Measurements from ENCODE around the gene P2RY1. TPM values are rescaled to one million over a fixed set of nuclear protein-coding genes. Genes with fewer than 3 reads are reported as not detected.

Gene P2RY1
- total and polyA plus RNA-seq, 4 donors = 3.3 to 20.2 (median 10.4) TPM

GRCh38 chr3:152823173-152823572 is 11.8 kb upstream of the P2RY1 start:
- ATAC-seq (ENCODE audit: insufficient read depth, low FRiP score) (no peak), DNase-seq (peak in 2 of 3 donors; percentile 58 to 60)
- Histone ChIP-seq H3K4me1 (ENCODE audit: control insufficient read depth in 5 of 5, insufficient read depth in 5 of 5, low read length in 5 of 5) (peaks cover 0 to 20% (median 0%) of the 10 kb centered on the region in 5 donors), H3K36me3 (ENCODE audit: control insufficient read depth in 4 of 4, insufficient read depth in 4 of 4, low read length in 4 of 4) (no peaks in the 10 kb centered on the region), H3K27ac (ENCODE audit: low read depth in 1 of 2, low read length in 1 of 2) (no peak overlapping the region), H3K9ac (ENCODE audit: insufficient read depth in 1 of 2, low read length in 2 of 2) (no peak overlapping the region), H3K9me3 (ENCODE audit: control insufficient read depth in 4 of 4, insufficient read depth in 3 of 4, low read length in 3 of 4) (no peaks in the 10 kb centered on the region), H3K27me3 (ENCODE audit: control insufficient read depth in 3 of 3, insufficient read depth in 3 of 3, low read length in 2 of 3) (no peaks in the 10 kb centered on the region), H3K4me3 (no peak overlapping the region)
- WGBS, 2 donors = 42 to 68% methylated on average over 2 of the region's 2 CpGs
- no peak for TF ChIP-seq CTCF (IDR thresholded peaks at IDR 0.05; ENCODE audit: control extremely low read depth, extremely low read depth)

GRCh38 chr3:152823781-152824180 is 11.2 kb upstream of the P2RY1 start:
- no peak for DNase-seq
- Histone ChIP-seq H3K36me3 (ENCODE audit: control insufficient read depth in 4 of 4, insufficient read depth in 4 of 4, low read length in 4 of 4) (no peaks in the 10 kb centered on the region), H3K9me3 (ENCODE audit: control insufficient read depth in 4 of 4, insufficient read depth in 3 of 4, low read length in 3 of 4) (no peaks in the 10 kb centered on the region), H3K4me3 (no peak overlapping the region), H3K27ac (ENCODE audit: low read depth in 1 of 2, low read length in 1 of 2) (no peak overlapping the region), H3K9ac (ENCODE audit: insufficient read depth in 1 of 2, low read length in 2 of 2) (no peak overlapping the region), H3K27me3 (ENCODE audit: control insufficient read depth in 3 of 3, insufficient read depth in 3 of 3, low read length in 2 of 3) (no peaks in the 10 kb centered on the region), H3K4me1 (ENCODE audit: control insufficient read depth in 5 of 5, insufficient read depth in 5 of 5, low read length in 5 of 5) (peaks cover 0 to 20% (median 0%) of the 10 kb centered on the region in 5 donors)
- TF ChIP-seq CTCF (IDR thresholded peaks at IDR 0.05; ENCODE audit: control extremely low read depth, extremely low read depth) = no peak
- 76% methylated on average over 2 of the region's 2 CpGs for WGBS, 2 donors
- ATAC-seq (ENCODE audit: insufficient read depth, low FRiP score) = no peak

- ATAC-seq (ENCODE audit: insufficient read depth, low FRiP score) = no peak
- H3K9me3 ChIP-seq (ENCODE audit: control insufficient read depth in 4 of 4, insufficient read depth in 3 of 4, low read length in 3 of 4) = no peaks in the 10 kb centered on the region
- no peak overlapping the region for H3K9ac ChIP-seq (ENCODE audit: insufficient read depth in 1 of 2, low read length in 2 of 2)
- H3K4me3 ChIP-seq = no peak overlapping the region
- H3K4me1 ChIP-seq (ENCODE audit: control insufficient read depth in 5 of 5, insufficient read depth in 5 of 5, low read length in 5 of 5) = peaks cover 0 to 20% (median 0%) of the 10 kb centered on the region in 5 donors
- peak; percentile 16 to 62 (median 56) for DNase-seq
- no peaks in the 10 kb centered on the region for H3K36me3 ChIP-seq (ENCODE audit: control insufficient read depth in 4 of 4, insufficient read depth in 4 of 4, low read length in 4 of 4)
- TF ChIP-seq CTCF (IDR thresholded peaks at IDR 0.05; ENCODE audit: control extremely low read depth, extremely low read depth) = no peak
- no peaks in the 10 kb centered on the region for H3K27me3 ChIP-seq (ENCODE audit: control insufficient read depth in 3 of 3, insufficient read depth in 3 of 3, low read length in 2 of 3)
- H3K27ac ChIP-seq (ENCODE audit: low read depth in 1 of 2, low read length in 1 of 2) = no peak overlapping the region
Measured at GRCh38 chr3:152825566-152825965, 9.4 kb upstream of the P2RY1 start.

GRCh38 chr3:152826476-152826875 is 8.5 kb upstream of the P2RY1 start:
- peaks cover 0 to 20% (median 0%) of the 10 kb centered on the region in 5 donors for H3K4me1 ChIP-seq (ENCODE audit: control insufficient read depth in 5 of 5, insufficient read depth in 5 of 5, low read length in 5 of 5)
- no peak overlapping the region for H3K27ac ChIP-seq (ENCODE audit: low read depth in 1 of 2, low read length in 1 of 2)
- no peaks in the 10 kb centered on the region for H3K27me3 ChIP-seq (ENCODE audit: control insufficient read depth in 3 of 3, insufficient read depth in 3 of 3, low read length in 2 of 3)
- no peak overlapping the region for H3K4me3 ChIP-seq
- TF ChIP-seq CTCF (IDR thresholded peaks at IDR 0.05; ENCODE audit: control extremely low read depth, extremely low read depth) = no peak
- DNase-seq (no peak), ATAC-seq (ENCODE audit: insufficient read depth, low FRiP score) (no peak)
- 82% methylated on average over 3 of the region's 3 CpGs for WGBS, 2 donors
- H3K9me3 ChIP-seq (ENCODE audit: control insufficient read depth in 4 of 4, insufficient read depth in 3 of 4, low read length in 3 of 4) = no peaks in the 10 kb centered on the region
- no peak overlapping the region for H3K9ac ChIP-seq (ENCODE audit: insufficient read depth in 1 of 2, low read length in 2 of 2)
- no peaks in the 10 kb centered on the region for H3K36me3 ChIP-seq (ENCODE audit: control insufficient read depth in 4 of 4, insufficient read depth in 4 of 4, low read length in 4 of 4)
